K562 (cell line): ENCODE results near the gene OR10A3. TPM values are rescaled to one million over a fixed set of nuclear protein-coding genes. Genes with fewer than 3 reads are reported as not detected.

Experiments used
- ATF1 ChIP-seq, 2 experiments: fragments of 450-650 bp in 1 of 2; IDR thresholded peaks; 2 replicates each; pipeline ENCODE4 v1.6.1; 2016; ENCODE audit warnings: missing compliant biosample characterization in 1 of 2, missing genetic modification characterization in 1 of 2
- CBX3 ChIP-seq, 2 experiments: IDR thresholded peaks; 1 replicate in 1 of 2; 2 replicates in 1 of 2; pipeline ENCODE4 v1.6.1; 2012; ENCODE audit warnings: inconsistent platforms in 2 of 2, low read length in 2 of 2, borderline replicate concordance in 1 of 2, control low read depth in 1 of 2
- CHCHD3 ChIP-seq: fragments of 250-450 bp; sonication (Bioruptor Pico); IDR thresholded peaks from 2 replicates; pipeline ENCODE4 v2.1.2; 2022; ENCODE audit warnings: mild to moderate bottlenecking
- CREM ChIP-seq: IDR thresholded peaks from 2 replicates; pipeline ENCODE4 v1.6.1; 2014; ENCODE audit warnings: antibody characterized with exemption, low read depth
- POLR3A ChIP-seq: IDR thresholded peaks from 2 replicates; pipeline ENCODE4 v1.6.1; 2011; ENCODE audit warnings: borderline replicate concordance, mild to moderate bottlenecking, moderate library complexity; ENCODE audit not compliant: insufficient read length, insufficient read depth; ENCODE audit errors: extremely low read depth
- RAD21 ChIP-seq, 2 experiments: fragments of 250-450 bp in 1 of 2; fragments of 450-650 bp in 1 of 2; sonication (Bioruptor Pico) in 1 of 2; formaldehyde crosslinking in 1 of 2; IDR thresholded peaks in 1 of 2; conservative IDR thresholded peaks in 1 of 2; 2 replicates each; pipeline versions ENCODE4 v1.4.0 to v1.8.0; 2020 to 2022; ENCODE audit warnings: mild to moderate bottlenecking in 2 of 2, moderate library complexity in 1 of 2
- RUNX1 ChIP-seq: sonication (generic); IDR thresholded peaks from 2 replicates; pipeline ENCODE4 v1.6.1; 2016; ENCODE audit warnings: antibody characterized with exemption, low read depth
- SPI1 ChIP-seq: IDR thresholded peaks from 2 replicates; pipeline ENCODE4 v1.6.1; 2011; ENCODE audit warnings: low read depth, low read length, control low read depth, borderline replicate concordance
- XRCC5 ChIP-seq: fragments of 200-400 bp; formaldehyde crosslinking; IDR thresholded peaks from 2 replicates; pipeline ENCODE4 v1.6.1; 2017; ENCODE audit warnings: low read depth, mild to moderate bottlenecking, low read length
- ZFP36 ChIP-seq: fragments of 150-350 bp; IDR thresholded peaks from 2 replicates; pipeline ENCODE4 v1.6.1; 2018; ENCODE audit warnings: low read length, low read depth; ENCODE audit not compliant: partially characterized antibody
- ZNF124 ChIP-seq: sonication (generic); formaldehyde crosslinking; IDR thresholded peaks from 2 replicates; pipeline ENCODE4 v1.8.1; 2022; ENCODE audit warnings: missing genetic modification reagents
- ZNF586 ChIP-seq: fragments of 450-650 bp; formaldehyde crosslinking; conservative IDR thresholded peaks from 2 replicates; pipeline ENCODE4 v1.4.0; 2020; ENCODE audit warnings: mild to moderate bottlenecking, moderate library complexity
- ZSCAN29 ChIP-seq: fragments of 450-650 bp; IDR thresholded peaks from 2 replicates; pipeline ENCODE4 v1.6.1; 2017
- polyA plus RNA-seq, 8 experiments: library from polyadenylated mRNA; depleted of rRNA in 4 of 8; stranded (reverse) in 5 of 8; unstranded in 3 of 8; fragments of >200 nt; fragmentation: Nextera tagmentation in 2 of 8; fragmentation: Illumina TruSeq in 1 of 8; extraction: Ambion mirVana in 2 of 8; extraction: Trizol in 1 of 8; gene quantifications; 2 replicates each; pipeline versions ENCODE4 v1.2.1 to v1.2.3, GENCODE V29; 2011 to 2014; ENCODE audit warnings: inconsistent platforms in 1 of 8, missing spikeins in 1 of 8
- total RNA-seq, 7 experiments: library from RNA; depleted of rRNA in 6 of 7; stranded (reverse); fragments of >200 nt in 6 of 7; fragmentation: Illumina TruSeq in 2 of 7; extraction: Trizol in 2 of 7; gene quantifications; 2 replicates each; pipeline versions ENCODE4 v1.2.1 to v1.2.3, GENCODE V29; 2011 to 2021; ENCODE audit warnings: low replicate concordance in 1 of 7
- TF ChIP-seq, protein P1 (sequence below), 2 experiments: IDR thresholded peaks; 2 replicates each; pipeline ENCODE4 v1.6.1; 2011; ENCODE audit warnings: borderline replicate concordance in 1 of 2, control low read depth in 1 of 2, low read depth in 1 of 2, low read length in 1 of 2, mild to moderate bottlenecking in 1 of 2, mixed read lengths in 1 of 2, moderate library complexity in 1 of 2; ENCODE audit not compliant: insufficient read depth in 1 of 2, insufficient read length in 1 of 2, poor library complexity in 1 of 2, severe bottlenecking in 1 of 2; ENCODE audit errors: extremely low read depth in 1 of 2
- TF ChIP-seq, protein P2 (sequence below): sonication (generic); formaldehyde crosslinking; IDR thresholded peaks from 2 replicates; pipeline ENCODE4 v1.8.1; 2023; ENCODE audit warnings: mild to moderate bottlenecking, missing genetic modification reagents
- TF ChIP-seq, protein P3 (sequence below): fragments of 250-450 bp; sonication (Bioruptor Pico); IDR thresholded peaks from 2 replicates; pipeline ENCODE4 v1.4.0; 2020; ENCODE audit warnings: mild to moderate bottlenecking, moderate library complexity, borderline replicate concordance
- TF ChIP-seq, protein P4 (sequence below), 2 experiments: fragments of 150-350 bp in 1 of 2; IDR thresholded peaks; 2 replicates each; pipeline ENCODE4 v1.6.1; 2012 to 2016; ENCODE audit warnings: low read depth in 2 of 2, low read length in 2 of 2, mild to moderate bottlenecking in 1 of 2, moderate library complexity in 1 of 2

Gene OR10A3
- total and polyA plus RNA-seq, 9 of the 15 experiments (the other 6 are each of a cell fraction or from before 2014, with no cell fraction given): not detected

DNA sequence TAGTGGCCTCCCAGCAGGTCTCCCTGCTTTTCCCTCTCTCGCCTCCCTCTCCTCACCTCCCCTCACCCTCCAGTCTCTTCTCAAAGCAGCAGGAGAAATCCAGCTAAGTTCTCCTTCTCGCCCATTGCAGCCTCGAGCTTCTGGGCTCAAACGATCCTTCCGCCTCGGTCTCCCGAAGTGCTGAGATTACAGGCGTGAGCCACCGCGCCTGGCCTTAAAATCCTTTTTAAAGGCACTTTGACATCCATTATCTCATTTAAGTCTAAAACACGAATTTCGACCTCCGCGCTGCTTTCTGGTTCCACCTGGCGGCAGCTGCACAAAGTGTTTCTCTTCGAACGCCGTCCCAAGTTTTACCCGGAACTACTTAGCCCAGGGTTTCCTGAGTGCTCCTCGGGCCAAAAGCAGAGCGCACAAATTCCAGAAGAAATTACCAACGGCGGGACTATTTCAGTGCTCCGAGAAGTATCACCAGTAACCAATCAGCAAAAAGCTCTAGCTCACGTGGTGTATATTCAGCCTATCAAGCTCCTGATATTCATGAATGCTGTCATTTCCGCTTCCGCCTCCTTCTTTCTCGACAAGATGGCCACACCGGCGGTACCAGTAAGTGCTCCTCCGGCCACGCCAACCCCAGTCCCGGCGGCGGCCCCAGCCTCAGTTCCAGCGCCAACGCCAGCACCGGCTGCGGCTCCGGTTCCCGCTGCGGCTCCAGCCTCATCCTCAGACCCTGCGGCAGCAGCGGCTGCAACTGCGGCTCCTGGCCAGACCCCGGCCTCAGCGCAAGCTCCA lies 45.5 kb upstream of the OR10A3 start, which contains the start of gene EIF3F (continued):
- peak in 1 of 2 experiments; percentile 76; a peak in 1 of 3 replicates for TF ChIP-seq CBX3 (IDR thresholded peaks at IDR 0.05; ENCODE audit: borderline replicate concordance in 1 of 2, low read length in 2 of 2)
- peak; percentile 79 for TF ChIP-seq XRCC5
- no peak for TF ChIP-seq ZNF586 (CRISPR knock-in tag)
- TF ChIP-seq RUNX1: no peak
- TF ChIP-seq, protein P1, sequence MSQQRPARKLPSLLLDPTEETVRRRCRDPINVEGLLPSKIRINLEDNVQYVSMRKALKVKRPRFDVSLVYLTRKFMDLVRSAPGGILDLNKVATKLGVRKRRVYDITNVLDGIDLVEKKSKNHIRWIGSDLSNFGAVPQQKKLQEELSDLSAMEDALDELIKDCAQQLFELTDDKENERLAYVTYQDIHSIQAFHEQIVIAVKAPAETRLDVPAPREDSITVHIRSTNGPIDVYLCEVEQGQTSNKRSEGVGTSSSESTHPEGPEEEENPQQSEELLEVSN (IDR thresholded peaks at IDR 0.05; ENCODE audit: borderline replicate concordance in 1 of 2, extremely low read depth in 1 of 2, insufficient read depth in 1 of 2, insufficient read length in 1 of 2, low read depth in 1 of 2, low read length in 1 of 2, poor library complexity in 1 of 2, severe bottlenecking in 1 of 2): no peak
- TF ChIP-seq, protein P2, sequence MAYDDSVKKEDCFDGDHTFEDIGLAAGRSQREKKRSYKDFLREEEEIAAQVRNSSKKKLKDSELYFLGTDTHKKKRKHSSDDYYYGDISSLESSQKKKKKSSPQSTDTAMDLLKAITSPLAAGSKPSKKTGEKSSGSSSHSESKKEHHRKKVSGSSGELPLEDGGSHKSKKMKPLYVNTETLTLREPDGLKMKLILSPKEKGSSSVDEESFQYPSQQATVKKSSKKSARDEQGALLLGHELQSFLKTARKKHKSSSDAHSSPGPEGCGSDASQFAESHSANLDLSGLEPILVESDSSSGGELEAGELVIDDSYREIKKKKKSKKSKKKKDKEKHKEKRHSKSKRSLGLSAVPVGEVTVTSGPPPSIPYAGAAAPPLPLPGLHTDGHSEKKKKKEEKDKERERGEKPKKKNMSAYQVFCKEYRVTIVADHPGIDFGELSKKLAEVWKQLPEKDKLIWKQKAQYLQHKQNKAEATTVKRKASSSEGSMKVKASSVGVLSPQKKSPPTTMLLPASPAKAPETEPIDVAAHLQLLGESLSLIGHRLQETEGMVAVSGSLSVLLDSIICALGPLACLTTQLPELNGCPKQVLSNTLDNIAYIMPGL (CRISPR knock-in tag): peak; percentile 26; the same call in 1 of the 2 replicates
- TF ChIP-seq, protein P3, sequence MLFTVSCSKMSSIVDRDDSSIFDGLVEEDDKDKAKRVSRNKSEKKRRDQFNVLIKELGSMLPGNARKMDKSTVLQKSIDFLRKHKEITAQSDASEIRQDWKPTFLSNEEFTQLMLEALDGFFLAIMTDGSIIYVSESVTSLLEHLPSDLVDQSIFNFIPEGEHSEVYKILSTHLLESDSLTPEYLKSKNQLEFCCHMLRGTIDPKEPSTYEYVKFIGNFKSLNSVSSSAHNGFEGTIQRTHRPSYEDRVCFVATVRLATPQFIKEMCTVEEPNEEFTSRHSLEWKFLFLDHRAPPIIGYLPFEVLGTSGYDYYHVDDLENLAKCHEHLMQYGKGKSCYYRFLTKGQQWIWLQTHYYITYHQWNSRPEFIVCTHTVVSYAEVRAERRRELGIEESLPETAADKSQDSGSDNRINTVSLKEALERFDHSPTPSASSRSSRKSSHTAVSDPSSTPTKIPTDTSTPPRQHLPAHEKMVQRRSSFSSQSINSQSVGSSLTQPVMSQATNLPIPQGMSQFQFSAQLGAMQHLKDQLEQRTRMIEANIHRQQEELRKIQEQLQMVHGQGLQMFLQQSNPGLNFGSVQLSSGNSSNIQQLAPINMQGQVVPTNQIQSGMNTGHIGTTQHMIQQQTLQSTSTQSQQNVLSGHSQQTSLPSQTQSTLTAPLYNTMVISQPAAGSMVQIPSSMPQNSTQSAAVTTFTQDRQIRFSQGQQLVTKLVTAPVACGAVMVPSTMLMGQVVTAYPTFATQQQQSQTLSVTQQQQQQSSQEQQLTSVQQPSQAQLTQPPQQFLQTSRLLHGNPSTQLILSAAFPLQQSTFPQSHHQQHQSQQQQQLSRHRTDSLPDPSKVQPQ (CRISPR knock-in tag): no peak
- TF ChIP-seq CHCHD3 (CRISPR knock-in tag): no peak
- peak; percentile 54; the same call in 1 of the 2 replicates for TF ChIP-seq ZSCAN29
- TF ChIP-seq ATF1 (CRISPR knock-in tag; IDR thresholded peaks at IDR 0.05): no peak
- peak; percentile 95 for TF ChIP-seq ATF1 (tag; IDR thresholded peaks at IDR 0.05)
- TF ChIP-seq RAD21 (CRISPR knock-in tag; conservative IDR thresholded peaks at IDR 0.05 in 1 of 2, IDR thresholded peaks at IDR 0.05 in 1 of 2): peak; percentile 77 to 85
- TF ChIP-seq ZNF124 (CRISPR knock-in tag): no peak
- TF ChIP-seq CREM: peak; percentile 82
- TF ChIP-seq, protein P4, sequence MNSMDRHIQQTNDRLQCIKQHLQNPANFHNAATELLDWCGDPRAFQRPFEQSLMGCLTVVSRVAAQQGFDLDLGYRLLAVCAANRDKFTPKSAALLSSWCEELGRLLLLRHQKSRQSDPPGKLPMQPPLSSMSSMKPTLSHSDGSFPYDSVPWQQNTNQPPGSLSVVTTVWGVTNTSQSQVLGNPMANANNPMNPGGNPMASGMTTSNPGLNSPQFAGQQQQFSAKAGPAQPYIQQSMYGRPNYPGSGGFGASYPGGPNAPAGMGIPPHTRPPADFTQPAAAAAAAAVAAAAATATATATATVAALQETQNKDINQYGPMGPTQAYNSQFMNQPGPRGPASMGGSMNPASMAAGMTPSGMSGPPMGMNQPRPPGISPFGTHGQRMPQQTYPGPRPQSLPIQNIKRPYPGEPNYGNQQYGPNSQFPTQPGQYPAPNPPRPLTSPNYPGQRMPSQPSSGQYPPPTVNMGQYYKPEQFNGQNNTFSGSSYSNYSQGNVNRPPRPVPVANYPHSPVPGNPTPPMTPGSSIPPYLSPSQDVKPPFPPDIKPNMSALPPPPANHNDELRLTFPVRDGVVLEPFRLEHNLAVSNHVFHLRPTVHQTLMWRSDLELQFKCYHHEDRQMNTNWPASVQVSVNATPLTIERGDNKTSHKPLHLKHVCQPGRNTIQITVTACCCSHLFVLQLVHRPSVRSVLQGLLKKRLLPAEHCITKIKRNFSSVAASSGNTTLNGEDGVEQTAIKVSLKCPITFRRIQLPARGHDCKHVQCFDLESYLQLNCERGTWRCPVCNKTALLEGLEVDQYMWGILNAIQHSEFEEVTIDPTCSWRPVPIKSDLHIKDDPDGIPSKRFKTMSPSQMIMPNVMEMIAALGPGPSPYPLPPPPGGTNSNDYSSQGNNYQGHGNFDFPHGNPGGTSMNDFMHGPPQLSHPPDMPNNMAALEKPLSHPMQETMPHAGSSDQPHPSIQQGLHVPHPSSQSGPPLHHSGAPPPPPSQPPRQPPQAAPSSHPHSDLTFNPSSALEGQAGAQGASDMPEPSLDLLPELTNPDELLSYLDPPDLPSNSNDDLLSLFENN (IDR thresholded peaks at IDR 0.05; ENCODE audit: low read depth in 2 of 2, low read length in 2 of 2): peak in 1 of 2 experiments; percentile 6; a peak in 1 of 4 replicates
- TF ChIP-seq SPI1: no peak
- TF ChIP-seq ZFP36: peak; percentile 7
- TF ChIP-seq POLR3A: no peak
